DND-41 (cell line): ENCODE data around the gene DPPA3.

Experiments used
- EZH2 ChIP-seq: IDR thresholded peaks from 3 replicates; pipeline ENCODE4 v1.6.1; 2012; ENCODE audit warnings: borderline replicate concordance, low read depth, mild to moderate bottlenecking, moderate library complexity, low read length, inconsistent platforms; ENCODE audit not compliant: severe bottlenecking
- TF ChIP-seq, protein P1 (sequence below): IDR thresholded peaks from 2 replicates; pipeline ENCODE4 v1.5.1; 2012; ENCODE audit warnings: borderline replicate concordance, low read length, moderate library complexity, mild to moderate bottlenecking; ENCODE audit not compliant: poor library complexity, severe bottlenecking; ENCODE audit errors: extremely low read depth

DNA sequence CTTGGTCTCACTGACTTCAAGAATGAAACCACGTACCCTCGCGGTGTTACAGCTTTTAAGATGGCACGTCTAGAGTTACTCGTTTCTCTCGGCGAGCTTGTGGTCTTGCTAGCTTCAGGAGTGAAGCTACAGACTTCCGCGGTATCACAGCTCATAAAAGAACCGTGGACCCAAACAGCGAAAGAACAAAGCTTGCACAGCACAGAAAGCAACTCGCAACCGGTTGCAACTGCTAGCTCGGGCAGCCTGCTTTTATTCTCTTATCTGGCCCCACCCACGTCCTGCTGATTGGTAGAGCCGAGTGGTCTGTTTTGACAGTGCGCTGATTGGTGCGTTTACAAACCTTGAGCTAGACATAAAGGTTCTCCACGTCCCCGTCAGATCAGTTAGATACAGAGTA is 40.2 kb downstream of the DPPA3 start:
- TF ChIP-seq, protein P1, sequence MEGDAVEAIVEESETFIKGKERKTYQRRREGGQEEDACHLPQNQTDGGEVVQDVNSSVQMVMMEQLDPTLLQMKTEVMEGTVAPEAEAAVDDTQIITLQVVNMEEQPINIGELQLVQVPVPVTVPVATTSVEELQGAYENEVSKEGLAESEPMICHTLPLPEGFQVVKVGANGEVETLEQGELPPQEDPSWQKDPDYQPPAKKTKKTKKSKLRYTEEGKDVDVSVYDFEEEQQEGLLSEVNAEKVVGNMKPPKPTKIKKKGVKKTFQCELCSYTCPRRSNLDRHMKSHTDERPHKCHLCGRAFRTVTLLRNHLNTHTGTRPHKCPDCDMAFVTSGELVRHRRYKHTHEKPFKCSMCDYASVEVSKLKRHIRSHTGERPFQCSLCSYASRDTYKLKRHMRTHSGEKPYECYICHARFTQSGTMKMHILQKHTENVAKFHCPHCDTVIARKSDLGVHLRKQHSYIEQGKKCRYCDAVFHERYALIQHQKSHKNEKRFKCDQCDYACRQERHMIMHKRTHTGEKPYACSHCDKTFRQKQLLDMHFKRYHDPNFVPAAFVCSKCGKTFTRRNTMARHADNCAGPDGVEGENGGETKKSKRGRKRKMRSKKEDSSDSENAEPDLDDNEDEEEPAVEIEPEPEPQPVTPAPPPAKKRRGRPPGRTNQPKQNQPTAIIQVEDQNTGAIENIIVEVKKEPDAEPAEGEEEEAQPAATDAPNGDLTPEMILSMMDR, result no peak
- no peak for TF ChIP-seq EZH2
